OCI-LY3 (cell line): ENCODE measurements around the gene SERPINA4.

ENCODE experiments used
- EZH2phosphoT487 ChIP-seq: fragments of 200-600 bp; shearing (Covaris generic); IDR thresholded peaks from 2 replicates; pipeline ENCODE4 v1.6.1; 2018; ENCODE audit warnings: antibody characterized with exemption, mixed run types, low read depth
- TF ChIP-seq, protein P1 (sequence below): fragments of 200-600, 300-600 bp; sonication (generic); IDR thresholded peaks from 2 replicates; pipeline ENCODE4 v1.5.1; 2014; ENCODE audit warnings: antibody characterized with exemption, low read length, low read depth

DNA sequence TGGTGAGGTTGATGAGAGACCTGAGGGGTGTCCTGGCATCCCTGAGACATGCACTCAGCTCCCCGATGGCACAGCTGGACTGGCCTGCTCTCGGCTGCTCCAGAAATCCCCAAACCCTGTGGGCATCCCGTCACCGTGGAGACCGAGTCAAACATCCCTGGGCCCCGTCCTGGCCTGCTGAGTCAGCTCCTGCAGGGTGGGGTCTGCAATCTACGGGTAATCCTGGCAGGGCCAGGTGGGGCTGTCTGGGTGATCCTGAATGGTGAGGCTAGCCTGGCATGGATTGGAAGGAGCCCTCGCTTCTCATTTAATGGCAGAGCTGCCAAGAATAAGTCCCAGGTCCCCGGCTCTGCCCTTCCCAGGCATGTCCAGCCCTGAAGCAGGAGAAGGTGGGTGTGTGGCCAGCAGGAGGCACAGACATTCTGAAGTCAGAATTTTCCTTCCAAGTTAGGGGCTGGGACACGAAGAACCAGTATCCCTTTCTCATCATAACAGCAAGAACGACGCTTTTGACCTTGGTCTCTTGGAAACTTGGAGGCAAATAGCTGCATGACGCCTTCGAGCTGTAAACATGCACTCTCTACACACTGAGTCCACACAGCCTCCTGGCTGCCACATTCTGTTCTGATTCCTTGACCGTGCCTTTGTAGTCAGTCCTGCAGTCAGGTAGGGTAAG, 17.7 kb upstream of the SERPINA4 start:
- TF ChIP-seq, protein P1, sequence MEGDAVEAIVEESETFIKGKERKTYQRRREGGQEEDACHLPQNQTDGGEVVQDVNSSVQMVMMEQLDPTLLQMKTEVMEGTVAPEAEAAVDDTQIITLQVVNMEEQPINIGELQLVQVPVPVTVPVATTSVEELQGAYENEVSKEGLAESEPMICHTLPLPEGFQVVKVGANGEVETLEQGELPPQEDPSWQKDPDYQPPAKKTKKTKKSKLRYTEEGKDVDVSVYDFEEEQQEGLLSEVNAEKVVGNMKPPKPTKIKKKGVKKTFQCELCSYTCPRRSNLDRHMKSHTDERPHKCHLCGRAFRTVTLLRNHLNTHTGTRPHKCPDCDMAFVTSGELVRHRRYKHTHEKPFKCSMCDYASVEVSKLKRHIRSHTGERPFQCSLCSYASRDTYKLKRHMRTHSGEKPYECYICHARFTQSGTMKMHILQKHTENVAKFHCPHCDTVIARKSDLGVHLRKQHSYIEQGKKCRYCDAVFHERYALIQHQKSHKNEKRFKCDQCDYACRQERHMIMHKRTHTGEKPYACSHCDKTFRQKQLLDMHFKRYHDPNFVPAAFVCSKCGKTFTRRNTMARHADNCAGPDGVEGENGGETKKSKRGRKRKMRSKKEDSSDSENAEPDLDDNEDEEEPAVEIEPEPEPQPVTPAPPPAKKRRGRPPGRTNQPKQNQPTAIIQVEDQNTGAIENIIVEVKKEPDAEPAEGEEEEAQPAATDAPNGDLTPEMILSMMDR = no peak
- TF ChIP-seq EZH2phosphoT487 = no peak
